Upper lobe of left lung (tissue), 4 donors: ENCODE measurements around the gene ACTR5.

Experiments
- CTCF ChIP-seq, 6 experiments: fragments of 450-650 bp in 4 of 6; fragments of 200-600 bp in 2 of 6; sonication (generic) in 2 of 6; IDR thresholded peaks; one replicate each; pipeline ENCODE4 v1.5.1; 2016 to 2019; ENCODE audit warnings: antibody characterized with exemption in 6 of 6
- POLR2A ChIP-seq, 4 donors: fragments of 450-650 bp; IDR thresholded peaks; one replicate each; pipeline ENCODE4 v1.5.1; 2016 to 2017; ENCODE audit warnings: antibody characterized with exemption in 4 of 4, mild to moderate bottlenecking in 2 of 4
- POLR2AphosphoS5 ChIP-seq, 2 donors: sonication (generic); formaldehyde crosslinking; IDR thresholded peaks; one replicate each; pipeline ENCODE4 v1.5.1; 2017; ENCODE audit warnings: antibody characterized with exemption in 2 of 2

- no peak for TF ChIP-seq CTCF (IDR thresholded peaks at IDR 0.05)
- TF ChIP-seq POLR2A (IDR thresholded peaks at IDR 0.05) = no peak
- no peak for TF ChIP-seq POLR2AphosphoS5 (IDR thresholded peaks at IDR 0.05)
These were observed 23.4 kb downstream of the ACTR5 start for GRCh38 chr20:38771621-38772020.
